Stimulated activated memory B cell treated with anti-CD40 and anti-IgM and Interleukin-4, amounts not matched to agents 10 μg/mL and 1 μg/mL and 100 μg/mL, for 72 hours (primary cell): ENCODE results near the gene NR3C1.
"Not testable (repeated sequence)": the region's sequence is repeated elsewhere in the genome, so short reads cannot be mapped to it uniquely, and the experiment has no call there.

Experiments used
- ATAC-seq: fragments of 150-1000 bp; cut with Tn5 transposase; 2 replicates; pipeline ENCODE4 v1.10.0; 2021
- H3K27ac Mint-ChIP-seq: one replicate; pipeline ENCODE4 v1.8.0; 2022; ENCODE audit warnings: mild to moderate bottlenecking, mixed read lengths
- H3K27me3 Mint-ChIP-seq: one replicate; pipeline ENCODE4 v1.8.0; 2022; ENCODE audit warnings: mixed read lengths
- H3K36me3 Mint-ChIP-seq: one replicate; pipeline ENCODE4 v1.8.0; 2022; ENCODE audit warnings: mixed read lengths
- H3K4me1 Mint-ChIP-seq: one replicate; pipeline ENCODE4 v1.8.0; 2022; ENCODE audit warnings: mixed read lengths
- H3K4me3 Mint-ChIP-seq: one replicate; pipeline ENCODE4 v1.8.0; 2022; ENCODE audit warnings: mild to moderate bottlenecking, moderate library complexity, mixed read lengths
- H3K9me3 Mint-ChIP-seq: one replicate; pipeline ENCODE4 v1.8.0; 2022; ENCODE audit warnings: mixed read lengths

Gene NR3C1

GRCh38 chr5:143347046-143347445, 56.4 kb downstream of the NR3C1 start:
- H3K27ac Mint-ChIP-seq = peak overlapping the region; percentile 18
- peaks cover 2% of the 10 kb centered on the region for H3K9me3 Mint-ChIP-seq
- no peak for ATAC-seq

GRCh38 chr5:143345671-143346440, 57.6 kb downstream of the NR3C1 start:
- Mint-ChIP-seq H3K27ac (no peak overlapping the region), H3K9me3 (peaks cover 2% of the 10 kb centered on the region), H3K4me1 (peaks cover 18% of the 10 kb centered on the region), H3K27me3 (no peaks in the 10 kb centered on the region), H3K36me3 (peaks cover 8% of the 10 kb centered on the region), H3K4me3 (no peak overlapping the region)
- no peak for ATAC-seq

More at GRCh38 chr5:143347046-143347445, 56.4 kb downstream of the NR3C1 start:
- H3K36me3 Mint-ChIP-seq = peaks cover 8% of the 10 kb centered on the region
- no peaks in the 10 kb centered on the region for H3K27me3 Mint-ChIP-seq
- H3K4me1 Mint-ChIP-seq = peaks cover 18% of the 10 kb centered on the region
- no peak overlapping the region for H3K4me3 Mint-ChIP-seq

GRCh38 chr5:143343042-143343441, 60.4 kb downstream of the NR3C1 start:
- Mint-ChIP-seq H3K4me3 (no peak overlapping the region), H3K27ac (no peak overlapping the region), H3K36me3 (peaks cover 19% of the 10 kb centered on the region), H3K4me1 (peaks cover 27% of the 10 kb centered on the region), H3K9me3 (peaks cover 2% of the 10 kb centered on the region), H3K27me3 (no peaks in the 10 kb centered on the region)
- ATAC-seq = no peak

- peaks cover 19% of the 10 kb centered on the region for H3K36me3 Mint-ChIP-seq
- no peak for ATAC-seq
- H3K9me3 Mint-ChIP-seq = peaks cover 2% of the 10 kb centered on the region
- H3K4me1 Mint-ChIP-seq = peaks cover 23% of the 10 kb centered on the region
- peak overlapping the region; percentile 9 for H3K27ac Mint-ChIP-seq
- H3K27me3 Mint-ChIP-seq = no peaks in the 10 kb centered on the region
- no peak overlapping the region for H3K4me3 Mint-ChIP-seq
Observed at GRCh38 chr5:143342607-143343006, 60.9 kb downstream of the NR3C1 start.

- no peak for ATAC-seq
- H3K4me3 Mint-ChIP-seq = no peak overlapping the region
- H3K27me3 Mint-ChIP-seq = no peaks in the 10 kb centered on the region
- H3K36me3 Mint-ChIP-seq = peaks cover 19% of the 10 kb centered on the region
- peaks cover 22% of the 10 kb centered on the region for H3K4me1 Mint-ChIP-seq
- peak overlapping the region; percentile 9 for H3K27ac Mint-ChIP-seq
- H3K9me3 Mint-ChIP-seq = peaks cover 2% of the 10 kb centered on the region
Observed at GRCh38 chr5:143341807-143342570, 61.5 kb downstream of the NR3C1 start.

GRCh38 chr5:143340891-143341685, 62.4 kb downstream of the NR3C1 start:
- no peak overlapping the region for H3K4me3 Mint-ChIP-seq
- no peaks in the 10 kb centered on the region for H3K27me3 Mint-ChIP-seq
- H3K4me1 Mint-ChIP-seq = peaks cover 22% of the 10 kb centered on the region

GRCh38 chr5:143338658-143339366, 64.7 kb downstream of the NR3C1 start:
- Mint-ChIP-seq H3K36me3 (peaks cover 39% of the 10 kb centered on the region), H3K27ac (no peak overlapping the region), H3K4me3 (no peak overlapping the region), H3K27me3 (no peaks in the 10 kb centered on the region), H3K9me3 (no peaks in the 10 kb centered on the region), H3K4me1 (peaks cover 22% of the 10 kb centered on the region)
- no peak for ATAC-seq

More at GRCh38 chr5:143340891-143341685, 62.4 kb downstream of the NR3C1 start:
- Mint-ChIP-seq H3K36me3 (peaks cover 19% of the 10 kb centered on the region), H3K9me3 (peaks cover 2% of the 10 kb centered on the region), H3K27ac (no peak overlapping the region)
- ATAC-seq = no peak

- H3K27ac Mint-ChIP-seq = no peak overlapping the region
- no peak for ATAC-seq
- no peaks in the 10 kb centered on the region for H3K9me3 Mint-ChIP-seq
- no peaks in the 10 kb centered on the region for H3K27me3 Mint-ChIP-seq
- no peak overlapping the region for H3K4me3 Mint-ChIP-seq
- H3K36me3 Mint-ChIP-seq = peaks cover 44% of the 10 kb centered on the region
- H3K4me1 Mint-ChIP-seq = peaks cover 21% of the 10 kb centered on the region
Observed at GRCh38 chr5:143337946-143338345, 65.5 kb downstream of the NR3C1 start.

GRCh38 chr5:143336485-143336884, 67.0 kb downstream of the NR3C1 start:
- no peak for ATAC-seq
- Mint-ChIP-seq H3K4me1 (peaks cover 12% of the 10 kb centered on the region), H3K4me3 (no peak overlapping the region), H3K36me3 (peaks cover 37% of the 10 kb centered on the region), H3K27ac (peak overlapping the region; percentile 42), H3K27me3 (no peaks in the 10 kb centered on the region), H3K9me3 (no peaks in the 10 kb centered on the region)

GRCh38 chr5:143334903-143335302, 68.6 kb downstream of the NR3C1 start:
- H3K27me3 Mint-ChIP-seq = no peaks in the 10 kb centered on the region
- H3K36me3 Mint-ChIP-seq = peaks cover 45% of the 10 kb centered on the region
- peaks cover 19% of the 10 kb centered on the region for H3K4me1 Mint-ChIP-seq
- H3K4me3 Mint-ChIP-seq = no peak overlapping the region
- peaks cover 2% of the 10 kb centered on the region for H3K9me3 Mint-ChIP-seq
- H3K27ac Mint-ChIP-seq = no peak overlapping the region
- no peak for ATAC-seq

GRCh38 chr5:143334380-143334779, 69.1 kb downstream of the NR3C1 start:
- Mint-ChIP-seq H3K36me3 (peaks cover 39% of the 10 kb centered on the region), H3K4me1 (peaks cover 13% of the 10 kb centered on the region)
- not testable (repeated sequence) for H3K4me3 Mint-ChIP-seq, ATAC-seq, H3K27ac Mint-ChIP-seq, H3K27me3 Mint-ChIP-seq, H3K9me3 Mint-ChIP-seq

- peaks cover 30% of the 10 kb centered on the region for H3K4me1 Mint-ChIP-seq
- no peak for ATAC-seq
- H3K27me3 Mint-ChIP-seq = no peaks in the 10 kb centered on the region
- H3K4me3 Mint-ChIP-seq = no peak overlapping the region
- peaks cover 17% of the 10 kb centered on the region for H3K9me3 Mint-ChIP-seq
- H3K36me3 Mint-ChIP-seq = peaks cover 57% of the 10 kb centered on the region
- no peak overlapping the region for H3K27ac Mint-ChIP-seq
Observed at GRCh38 chr5:143331956-143332355, 71.5 kb downstream of the NR3C1 start.

GRCh38 chr5:143329843-143330242, 73.6 kb downstream of the NR3C1 start:
- ATAC-seq = no peak
- H3K4me3 Mint-ChIP-seq = no peak overlapping the region
- peaks cover 37% of the 10 kb centered on the region for H3K4me1 Mint-ChIP-seq
- peaks cover 21% of the 10 kb centered on the region for H3K9me3 Mint-ChIP-seq
- H3K27ac Mint-ChIP-seq = no peak overlapping the region
- H3K27me3 Mint-ChIP-seq = no peaks in the 10 kb centered on the region
- peaks cover 55% of the 10 kb centered on the region for H3K36me3 Mint-ChIP-seq

- Mint-ChIP-seq H3K36me3 (peaks cover 54% of the 10 kb centered on the region), H3K27ac (no peak overlapping the region), H3K9me3 (peaks cover 25% of the 10 kb centered on the region), H3K4me3 (no peak overlapping the region), H3K27me3 (no peaks in the 10 kb centered on the region), H3K4me1 (peaks cover 47% of the 10 kb centered on the region)
- no peak for ATAC-seq
Observed at GRCh38 chr5:143328589-143329220, 74.8 kb downstream of the NR3C1 start.
